Smooth muscle cell (in vitro differentiated cells): Measurements from ENCODE around the gene APPL2. TPM values are rescaled to one million over a fixed set of nuclear protein-coding genes. Genes with fewer than 3 reads are reported as not detected.

ENCODE experiments used
- DNase-seq: peaks from one replicate; lab custom pipeline; 2025; ENCODE audit not compliant: unreplicated experiment; lab: John Stamatoyannopoulos, UW
- H2AFZ ChIP-seq: fragments of 200-600 bp; sonication (generic); 2 replicates; pipeline ENCODE4 v1.6.0; 2016; ENCODE audit warnings: antibody characterized with exemption, low read depth, mild to moderate bottlenecking
- H3F3A ChIP-seq: fragments of 200-600 bp; sonication (generic); 2 replicates; pipeline ENCODE4 v1.6.0; 2017; ENCODE audit warnings: antibody characterized with exemption, low read depth
- H3K27ac ChIP-seq: fragments of 200-600 bp; sonication (generic); 2 replicates; pipeline ENCODE4 v1.5.1; 2016; ENCODE audit warnings: low read depth, mild to moderate bottlenecking
- H3K27me3 ChIP-seq: fragments of 200-600 bp; sonication (generic); 2 replicates; pipeline ENCODE4 v1.6.1; 2016; ENCODE audit warnings: low read depth, mild to moderate bottlenecking
- H3K36me3 ChIP-seq: fragments of 200-600 bp; sonication (generic); 2 replicates; pipeline ENCODE4 v1.5.1; 2016; ENCODE audit warnings: low read depth
- H3K4me1 ChIP-seq: fragments of 200-600 bp; sonication (generic); 2 replicates; pipeline ENCODE4 v1.5.1; 2016; ENCODE audit warnings: low read depth
- H3K4me2 ChIP-seq: fragments of 200-600 bp; sonication (generic); 2 replicates; pipeline ENCODE4 v1.6.0; 2016; ENCODE audit warnings: mild to moderate bottlenecking
- H3K4me3 ChIP-seq: fragments of 200-600 bp; sonication (generic); 2 replicates; pipeline ENCODE4 v1.5.1; 2016; ENCODE audit warnings: mild to moderate bottlenecking
- H3K79me2 ChIP-seq: fragments of 200-600 bp; sonication (generic); 2 replicates; pipeline ENCODE4 v1.6.0; 2016; ENCODE audit warnings: low read depth, mild to moderate bottlenecking
- H3K9ac ChIP-seq: fragments of 200-600 bp; sonication (generic); 2 replicates; pipeline ENCODE4 v1.6.0; 2016; ENCODE audit warnings: low read depth
- H3K9me3 ChIP-seq: fragments of 200-600 bp; sonication (generic); replicated peaks from 2 replicates; pipeline ENCODE4 v1.5.1; 2016; ENCODE audit warnings: low read depth
- H4K20me1 ChIP-seq: fragments of 200-600 bp; sonication (generic); 2 replicates; pipeline ENCODE4 v1.6.0; 2016; ENCODE audit warnings: low read depth
- CTCF ChIP-seq: fragments of 200-600 bp; sonication (generic); IDR thresholded peaks from 2 replicates; pipeline ENCODE4 v1.5.1; 2017; ENCODE audit warnings: borderline replicate concordance, mild to moderate bottlenecking, antibody characterized with exemption; ENCODE audit not compliant: insufficient read depth, poor library complexity, severe bottlenecking
- WGBS: methylation state at CpG from one replicate; pipeline ENCODE4 v1.1.7; 2016; ENCODE audit warnings: low lambda C conversion rate; 5-methylcytosine and 5-hydroxymethylcytosine counted together
- polyA plus RNA-seq: library from polyadenylated mRNA; unstranded; fragments of >200 nt; fragmentation: Nextera tagmentation; extraction: Ambion mirVana; gene quantifications from 2 replicates; pipeline ENCODE4 v1.2.1, GENCODE V29; 2016
- total RNA-seq: library from RNA; depleted of rRNA; stranded (reverse); fragments of >200 nt; gene quantifications from 2 replicates; pipeline ENCODE4 v1.2.3, GENCODE V29; 2014

The APPL2 gene
- total and polyA plus RNA-seq, 2 experiments from 2014 or later: 19.8 to 22.4 TPM

- Histone ChIP-seq H3K4me1 (no peaks in the 10 kb centered on the region), H3K27me3 (no peaks in the 10 kb centered on the region), H3K9ac (no peak overlapping the region), H3K4me3 (no peak overlapping the region), H3K36me3 (peaks cover 27% of the 10 kb centered on the region), H3K79me2 (peaks cover 11% of the 10 kb centered on the region), H3K9me3 (no peaks in the 10 kb centered on the region), H3K4me2 (no peak overlapping the region), H2AFZ (no peak overlapping the region), H4K20me1 (peaks cover 17% of the 10 kb centered on the region), H3F3A (no peaks in the 10 kb centered on the region), H3K27ac (no peak overlapping the region)
- no peak for DNase-seq
- 98% methylated on average over 2 of the region's 2 CpGs for WGBS
- no peak for TF ChIP-seq CTCF
Observed at GRCh38 chr12:105138248-105138647, 97.7 kb downstream of the APPL2 start.

Other genes with a start within 250 kb of the APPL2 start
- 2.7 and 8.1 TPM in 2 replicates for gene NOPCHAP1, start 249.9 kb downstream of the APPL2 start, total RNA-seq
- 17.4 and 18.9 TPM in 2 replicates for gene NOPCHAP1, start 249.9 kb downstream of the APPL2 start, polyA plus RNA-seq
- 28.1 and 34.5 TPM in 2 replicates for gene ALDH1L2, start 151.7 kb downstream of the APPL2 start, total RNA-seq
- 14.8 and 25.3 TPM in 2 replicates for gene ALDH1L2, start 151.7 kb downstream of the APPL2 start, polyA plus RNA-seq
- gene WASHC4, start 128.4 kb downstream of the APPL2 start, total RNA-seq: 76.1 and 95.9 TPM in 2 replicates
- gene WASHC4, start 128.4 kb downstream of the APPL2 start, polyA plus RNA-seq: 26.9 and 36.1 TPM in 2 replicates
- 201 and 236 TPM in 2 replicates for gene C12orf75, start 94.5 kb upstream of the APPL2 start, total RNA-seq
- 261 and 309 TPM in 2 replicates for gene C12orf75, start 94.5 kb upstream of the APPL2 start, polyA plus RNA-seq